ENCODE results near the gene NME9.

NME9 gene

GRCh38 chr3:138270245-138270644 is 59.4 kb downstream of the NME9 start:
- no peak for DNase-seq

DNA sequence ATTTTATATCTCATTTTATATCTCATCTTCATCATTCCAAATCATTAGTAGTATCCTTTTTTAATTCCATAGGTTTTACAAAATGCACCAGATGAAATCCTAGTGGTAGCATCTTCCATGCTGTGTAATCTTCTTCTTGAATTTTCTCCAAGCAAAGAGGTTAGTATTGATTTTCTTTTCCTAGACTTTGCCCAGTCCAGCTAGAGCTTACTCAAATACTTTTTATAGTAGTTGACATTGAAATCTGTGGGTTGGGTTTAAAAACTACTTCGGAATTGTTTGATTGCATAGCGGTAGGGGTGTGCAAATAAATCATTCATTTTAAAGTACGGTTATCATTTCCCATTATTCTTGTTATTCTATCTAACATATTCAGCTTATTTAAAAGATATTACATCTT is 62.6 kb downstream of the NME9 start:
- DNase-seq, result no peak

GRCh38 chr3:138265745-138266144 is 63.9 kb downstream of the NME9 start:
- no peak for DNase-seq

DNA sequence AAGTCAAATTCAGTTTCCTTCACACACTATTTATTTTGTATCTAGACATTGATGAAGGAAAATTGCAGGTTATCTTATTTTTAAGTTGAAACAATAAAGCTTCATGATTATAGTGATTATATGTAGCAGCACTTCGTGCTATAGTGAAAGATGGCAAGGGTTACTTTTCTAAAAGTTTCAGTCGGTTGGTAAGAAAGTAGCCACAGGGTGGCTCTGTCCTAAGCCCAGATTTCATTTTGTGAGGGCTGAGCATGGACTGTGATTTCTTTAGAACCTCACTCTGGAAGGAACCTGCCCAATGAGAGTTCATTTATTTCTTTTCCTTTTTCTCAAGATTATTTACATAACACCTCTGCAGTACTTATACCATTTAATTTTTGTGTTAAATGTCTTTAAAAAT is 66.5 kb downstream of the NME9 start:
- DNase-seq, result no peak

GRCh38 chr3:138260611-138261010 is 69.0 kb downstream of the NME9 start:
- no peak for DNase-seq

DNA sequence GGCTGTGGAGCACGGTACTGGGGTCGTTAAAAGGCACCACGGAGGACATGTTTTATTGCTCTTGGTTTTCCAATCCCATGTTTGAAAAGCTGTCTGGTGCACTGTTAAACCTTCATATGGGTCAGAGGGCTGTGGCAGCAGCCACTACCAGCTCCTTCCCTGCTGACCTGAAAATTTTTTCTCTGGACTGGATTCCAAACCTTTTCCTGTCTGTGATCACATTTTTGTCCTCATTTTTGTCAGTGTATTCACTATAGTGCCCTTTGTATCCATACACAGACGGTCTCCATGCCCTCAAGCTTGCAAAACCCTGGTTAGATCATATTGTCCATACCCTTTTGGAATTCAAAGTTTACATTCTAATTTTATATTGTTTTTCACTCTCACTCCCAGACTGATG is 70.5 kb downstream of the NME9 start:
- DNase-seq, result no peak

- DNase-seq, result no peak
Observed at GRCh38 chr3:138257986-138258385, 71.7 kb downstream of the NME9 start.

DNA sequence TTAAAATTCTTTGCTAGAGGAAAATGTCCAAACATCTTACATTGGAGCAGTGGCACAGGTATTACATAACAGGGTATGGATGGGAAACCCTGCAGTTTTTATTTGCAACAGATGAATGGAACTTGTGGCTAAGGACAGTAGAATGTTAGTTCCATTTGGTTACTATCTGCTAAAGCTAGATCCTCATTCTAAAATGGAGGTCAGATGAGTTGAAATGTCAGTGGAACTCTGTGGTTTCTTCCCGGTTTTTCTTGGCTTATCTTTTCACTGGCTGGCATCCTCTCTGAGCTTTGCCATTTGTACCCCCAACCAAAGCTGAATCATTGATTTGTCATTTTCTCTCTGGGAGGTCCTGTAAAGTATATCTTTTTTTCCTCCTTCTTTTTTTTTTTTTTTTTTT is 73.6 kb downstream of the NME9 start:
- no peak for DNase-seq

GRCh38 chr3:138254216-138254615 is 75.4 kb downstream of the NME9 start:
- DNase-seq, result no peak

- DNase-seq, result no peak
Observed at GRCh38 chr3:138253609-138254008, 76.0 kb downstream of the NME9 start.
